Kidney (tissue), 22 donors: ENCODE results near the gene OR2T35. TPM values are rescaled to one million over a fixed set of nuclear protein-coding genes. Genes with fewer than 3 reads are reported as not detected.
"Not testable (repeated sequence)": the region's sequence is repeated elsewhere in the genome, so short reads cannot be mapped to it uniquely, and the experiment has no call there.

Experiments
- DNase-seq, 5 donors: peaks; one replicate each; pipeline ENCODE4 v3.0.0-alpha.2; 2013 to 2020
- FAIRE-seq: peaks from 2 replicates; lab custom pipeline; 2012; peaks lifted over from hg19 to GRCh38; lab: Jason Lieb, UNC
- H3K27ac ChIP-seq, 2 donors: one replicate each; pipeline ENCODE4 v1.7.0; 2013; ENCODE audit warnings: low read depth in 2 of 2, low read length in 2 of 2, inconsistent platforms in 1 of 2
- H3K27me3 ChIP-seq: one replicate; pipeline ENCODE4 v1.7.1; 2013; ENCODE audit warnings: low read length, inconsistent platforms; ENCODE audit not compliant: control insufficient read depth, insufficient read depth
- H3K36me3 ChIP-seq, 3 donors: one replicate each; pipeline versions ENCODE4 v1.7.0 to v1.7.1; 2013; ENCODE audit warnings: low read length in 3 of 3, control low read depth in 1 of 3, inconsistent platforms in 1 of 3; ENCODE audit not compliant: insufficient read depth in 3 of 3, control insufficient read depth in 2 of 3
- H3K4me1 ChIP-seq, 3 donors: one replicate each; pipeline versions ENCODE4 v1.7.0 to v1.7.1; 2013; ENCODE audit warnings: low read length in 3 of 3, inconsistent platforms in 1 of 3, low read depth in 1 of 3; ENCODE audit not compliant: control insufficient read depth in 2 of 3, insufficient read depth in 2 of 3
- H3K4me3 ChIP-seq, 3 donors: one replicate each; pipeline versions ENCODE4 v1.7.0 to v1.8.1; 2013; ENCODE audit warnings: low read length in 3 of 3, control low read depth in 1 of 3, inconsistent platforms in 1 of 3
- H3K9ac ChIP-seq, 3 donors: one replicate each; pipeline versions ENCODE4 v1.7.0 to v1.7.1; 2013; ENCODE audit warnings: low read length in 3 of 3, control low read depth in 1 of 3, inconsistent platforms in 1 of 3
- H3K9me3 ChIP-seq, 3 donors: one replicate each; pipeline versions ENCODE4 v1.7.0 to v1.7.1; 2013; ENCODE audit warnings: low read length in 3 of 3, control low read depth in 1 of 3, inconsistent platforms in 1 of 3; ENCODE audit not compliant: control insufficient read depth in 2 of 3, insufficient read depth in 1 of 3
- intact Hi-C: fragments of 100-400 bp; cut with DNase I; formaldehyde crosslinking; loops from one replicate; pipeline ENCODE4 v1.11.1; 2022
- long read RNA-seq, 10 donors: library from polyadenylated mRNA in 1 of 10; unstranded in 1 of 10; transcript quantifications; one replicate each; pipeline ENCODE4 v2.0.0 and lab custom pipeline, GENCODE V29; 2021 to 2026
- polyA plus RNA-seq: library from polyadenylated mRNA; stranded (reverse); fragments of 350-450 nt; fragmentation: Illumina TruSeq; extraction: RNeasy Lipid Tissue Mini Kit (QIAGEN cat#74804); gene quantifications from one replicate; pipeline ENCODE4 v1.2.3, GENCODE V29; 2014; ENCODE audit warnings: low read depth, low replicate concordance; ENCODE audit not compliant: insufficient read depth
- total RNA-seq: library from RNA; stranded (reverse); fragmentation: NEBNext Ultra II Directional; extraction: Animal tissue kit (Norgen Biotek cat#: 25700); gene quantifications from one replicate; pipeline ENCODE4 v1.2.1, GENCODE V29; 2021
- TF ChIP-seq, protein P1 (sequence below): IDR thresholded peaks from 3 replicates; pipeline ENCODE4 v1.5.1; 2012; ENCODE audit warnings: mild to moderate bottlenecking, moderate library complexity, borderline replicate concordance; ENCODE audit not compliant: insufficient read depth; ENCODE audit errors: extremely low read depth
- donor health status: control.
- donor health status: control.
- donor health status: control.
- donor health status: control.
- donor health status: control.
- donor health status: DM: yes; HTN: yes; CAD: no.
- donor health status: Normal renal cell carcinoma (clear cell type).

Gene OR2T35, protein sequence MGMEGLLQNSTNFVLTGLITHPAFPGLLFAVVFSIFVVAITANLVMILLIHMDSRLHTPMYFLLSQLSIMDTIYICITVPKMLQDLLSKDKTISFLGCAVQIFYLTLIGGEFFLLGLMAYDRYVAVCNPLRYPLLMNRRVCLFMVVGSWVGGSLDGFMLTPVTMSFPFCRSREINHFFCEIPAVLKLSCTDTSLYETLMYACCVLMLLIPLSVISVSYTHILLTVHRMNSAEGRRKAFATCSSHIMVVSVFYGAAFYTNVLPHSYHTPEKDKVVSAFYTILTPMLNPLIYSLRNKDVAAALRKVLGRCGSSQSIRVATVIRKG
- total RNA-seq (0.28 TPM), polyA plus RNA-seq (not detected)
- long read RNA-seq, donor 1 = 0 reads
- long read RNA-seq, donor 2 = 0 reads
- long read RNA-seq, donor 3 = 0 reads
- long read RNA-seq, donor 4 = 0 reads
- long read RNA-seq, donor 5 = 0 reads
- long read RNA-seq, donor 6 = 0 reads
- long read RNA-seq, donor 7 = 0 reads
- long read RNA-seq, donor 8 = 0 reads
- long read RNA-seq, donor 9 = 0 reads
- long read RNA-seq, donor 10 = 0 reads

DNA sequence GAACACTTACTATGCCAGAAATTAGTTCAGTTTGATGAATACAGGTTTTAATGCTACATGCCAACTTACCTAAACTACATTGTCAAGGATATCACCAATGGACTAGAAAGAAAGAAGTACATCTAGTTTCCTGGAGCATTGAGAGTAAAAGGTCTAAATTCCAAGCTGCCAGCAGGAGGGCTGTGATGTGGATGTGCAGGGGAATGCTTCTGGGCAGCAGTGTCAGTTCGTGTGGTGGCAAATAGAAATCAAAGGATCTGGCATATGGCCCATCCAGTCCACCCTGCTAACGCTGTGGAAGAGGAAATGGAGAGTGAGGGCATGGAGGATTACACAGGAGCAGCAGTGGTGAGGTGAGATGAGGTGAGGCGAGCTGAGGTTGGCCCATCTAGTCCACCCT lies at the start of gene OR2T35:
Gene OR2T35 (minus strand): TSS at position 101 of the 400 bp plus-strand sequence. CDS start 6,020 bp downstream, outside the sequence.
- FAIRE-seq, H3K36me3 ChIP-seq, H3K9ac ChIP-seq, H3K27me3 ChIP-seq, H3K4me1 ChIP-seq, DNase-seq, H3K27ac ChIP-seq, H3K9me3 ChIP-seq, intact Hi-C loops: not testable (repeated sequence)
- H3K4me3 ChIP-seq = peak within 1 kb of the TSS in 1 of 3 donors; percentile 35

DNA sequence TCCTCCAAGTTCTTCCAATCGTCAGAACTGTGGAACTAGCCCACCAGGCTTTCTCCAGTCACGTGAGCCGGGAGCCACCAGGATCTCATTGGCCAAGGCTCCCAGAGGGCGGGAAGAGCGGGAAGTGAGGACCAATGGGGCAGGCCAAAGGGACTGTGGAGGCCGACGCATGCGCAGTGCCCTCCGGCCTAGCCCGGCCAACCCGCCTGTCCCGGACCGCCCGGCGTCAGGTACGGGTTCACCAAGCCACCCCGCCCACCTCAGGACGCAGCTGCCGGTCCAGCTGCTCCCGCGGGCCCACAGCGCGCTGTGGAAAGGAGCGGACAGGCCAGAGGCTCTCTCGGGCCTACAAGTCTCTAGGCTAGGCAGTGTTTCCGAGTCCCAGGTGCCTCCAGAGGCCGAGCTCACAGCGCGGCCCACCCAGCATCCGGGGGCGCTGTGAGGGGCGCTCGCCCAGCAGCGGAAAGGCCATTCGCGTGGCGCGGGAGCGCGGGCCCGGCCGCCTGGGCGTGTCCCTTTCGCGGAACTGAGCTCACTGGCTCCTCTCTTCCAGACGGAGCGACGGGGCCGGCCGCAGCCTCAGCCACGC lies 46.6 kb upstream of the OR2T35 start:
- Histone ChIP-seq H3K9me3 (peaks cover 0 to 2% (median 0%) of the 10 kb centered on the region in 3 donors), H3K36me3 (no peaks in the 10 kb centered on the region), H3K27ac (no peak overlapping the region), H3K27me3 (no peaks in the 10 kb centered on the region), H3K4me3 (no peak overlapping the region), H3K9ac (no peak overlapping the region), H3K4me1 (no peaks in the 10 kb centered on the region)
- TF ChIP-seq, protein P1, sequence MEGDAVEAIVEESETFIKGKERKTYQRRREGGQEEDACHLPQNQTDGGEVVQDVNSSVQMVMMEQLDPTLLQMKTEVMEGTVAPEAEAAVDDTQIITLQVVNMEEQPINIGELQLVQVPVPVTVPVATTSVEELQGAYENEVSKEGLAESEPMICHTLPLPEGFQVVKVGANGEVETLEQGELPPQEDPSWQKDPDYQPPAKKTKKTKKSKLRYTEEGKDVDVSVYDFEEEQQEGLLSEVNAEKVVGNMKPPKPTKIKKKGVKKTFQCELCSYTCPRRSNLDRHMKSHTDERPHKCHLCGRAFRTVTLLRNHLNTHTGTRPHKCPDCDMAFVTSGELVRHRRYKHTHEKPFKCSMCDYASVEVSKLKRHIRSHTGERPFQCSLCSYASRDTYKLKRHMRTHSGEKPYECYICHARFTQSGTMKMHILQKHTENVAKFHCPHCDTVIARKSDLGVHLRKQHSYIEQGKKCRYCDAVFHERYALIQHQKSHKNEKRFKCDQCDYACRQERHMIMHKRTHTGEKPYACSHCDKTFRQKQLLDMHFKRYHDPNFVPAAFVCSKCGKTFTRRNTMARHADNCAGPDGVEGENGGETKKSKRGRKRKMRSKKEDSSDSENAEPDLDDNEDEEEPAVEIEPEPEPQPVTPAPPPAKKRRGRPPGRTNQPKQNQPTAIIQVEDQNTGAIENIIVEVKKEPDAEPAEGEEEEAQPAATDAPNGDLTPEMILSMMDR = no peak
- intact Hi-C loops = no loop called here
- FAIRE-seq = no peak
- DNase-seq = peak in 1 of 5 donors; percentile 71

DNA sequence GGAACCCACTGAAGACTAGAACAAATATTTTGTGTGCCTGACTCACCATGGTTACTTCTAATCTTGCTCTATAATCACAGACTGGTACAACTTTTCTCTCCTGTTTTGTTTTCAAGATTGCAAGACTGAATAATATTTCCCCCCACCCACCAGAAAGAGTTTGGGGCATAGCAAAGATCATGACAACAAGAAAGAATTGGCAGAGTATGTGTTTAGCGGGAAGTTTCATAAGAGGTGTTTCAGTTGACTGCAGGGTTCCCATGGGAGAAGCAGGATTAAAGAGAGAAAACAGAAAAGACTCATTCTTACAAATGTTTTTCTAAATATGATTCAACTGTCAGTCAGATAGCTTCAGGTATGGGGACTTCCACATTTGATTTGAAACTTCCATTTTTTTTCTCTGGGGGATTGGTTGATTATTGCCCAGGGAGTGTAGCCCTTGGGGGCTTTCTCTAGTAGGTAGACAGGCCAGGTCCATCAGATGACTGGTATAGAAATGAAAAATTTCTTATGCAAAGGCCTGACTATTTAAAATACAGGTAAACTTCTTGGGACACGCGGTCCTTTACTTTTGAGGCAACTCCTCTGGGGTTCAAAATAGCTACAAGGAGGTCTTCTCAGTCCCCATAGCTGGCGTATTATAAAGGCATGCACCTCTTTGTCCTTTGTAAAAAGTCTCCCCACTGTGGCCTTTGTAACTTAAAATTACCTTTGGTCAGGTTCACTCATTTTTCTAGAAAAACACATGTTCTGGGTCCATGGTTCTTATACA lies 43.6 kb upstream of the OR2T35 start:
- Histone ChIP-seq H3K9me3 (peaks cover 0 to 2% (median 0%) of the 10 kb centered on the region in 3 donors), H3K36me3 (no peaks in the 10 kb centered on the region), H3K9ac (no peak overlapping the region), H3K4me1 (no peaks in the 10 kb centered on the region), H3K27me3 (no peaks in the 10 kb centered on the region), H3K4me3 (no peak overlapping the region), H3K27ac (no peak overlapping the region)
- FAIRE-seq = no peak
- TF ChIP-seq, protein P1 = no peak
- DNase-seq = no peak
- intact Hi-C loops = no loop called here
